Measurements from ENCODE around the gene KCNG2.

The KCNG2 gene

GRCh38 chr18:79912409-79912991 lies 114.8 kb downstream of the KCNG2 start:
- peak; percentile 55 for DNase-seq (ENCODE audit: low read depth)

GRCh38 chr18:79912994-79913831 lies 115.5 kb downstream of the KCNG2 start:
- DNase-seq (ENCODE audit: low read depth): no peak

GRCh38 chr18:79914614-79915160 lies 116.9 kb downstream of the KCNG2 start:
- DNase-seq (ENCODE audit: low read depth): no peak

- DNase-seq (ENCODE audit: low read depth): no peak
Observed at GRCh38 chr18:79915161-79916127, 117.7 kb downstream of the KCNG2 start.

GRCh38 chr18:79916128-79916494 lies 118.4 kb downstream of the KCNG2 start:
- no peak for DNase-seq (ENCODE audit: low read depth)

- no peak for DNase-seq (ENCODE audit: low read depth)
Observed at GRCh38 chr18:79916546-79917168, 118.9 kb downstream of the KCNG2 start.

GRCh38 chr18:79917169-79917852 lies 119.6 kb downstream of the KCNG2 start:
- no peak for DNase-seq (ENCODE audit: low read depth)

GRCh38 chr18:79917853-79918614 lies 120.3 kb downstream of the KCNG2 start:
- no peak for DNase-seq (ENCODE audit: low read depth)

GRCh38 chr18:79918615-79919011 lies 120.9 kb downstream of the KCNG2 start:
- DNase-seq (ENCODE audit: low read depth): no peak

GRCh38 chr18:79919089-79919488 lies 121.4 kb downstream of the KCNG2 start:
- DNase-seq (ENCODE audit: low read depth): no peak

GRCh38 chr18:79921984-79922965 lies 124.5 kb downstream of the KCNG2 start:
- no peak for DNase-seq (ENCODE audit: low read depth)

- no peak for DNase-seq (ENCODE audit: low read depth)
Observed at GRCh38 chr18:79922971-79923411, 125.3 kb downstream of the KCNG2 start.

GRCh38 chr18:79923896-79924585 lies 126.3 kb downstream of the KCNG2 start:
- no peak for DNase-seq (ENCODE audit: low read depth)

- no peak for DNase-seq (ENCODE audit: low read depth)
Observed at GRCh38 chr18:79924814-79925731, 127.3 kb downstream of the KCNG2 start.

GRCh38 chr18:79926306-79926705 lies 128.6 kb downstream of the KCNG2 start:
- DNase-seq (ENCODE audit: low read depth): no peak

- no peak for DNase-seq (ENCODE audit: low read depth)
Observed at GRCh38 chr18:79926715-79927606, 129.2 kb downstream of the KCNG2 start.

Data from fibroblast of gingiva (primary cell).